Measurements from ENCODE around the gene ALDH16A1.

- TF ChIP-seq MXI1 (IDR thresholded peaks at IDR 0.05; ENCODE audit: borderline replicate concordance, low read depth, low read length): no peak
- TF ChIP-seq, protein P1, sequence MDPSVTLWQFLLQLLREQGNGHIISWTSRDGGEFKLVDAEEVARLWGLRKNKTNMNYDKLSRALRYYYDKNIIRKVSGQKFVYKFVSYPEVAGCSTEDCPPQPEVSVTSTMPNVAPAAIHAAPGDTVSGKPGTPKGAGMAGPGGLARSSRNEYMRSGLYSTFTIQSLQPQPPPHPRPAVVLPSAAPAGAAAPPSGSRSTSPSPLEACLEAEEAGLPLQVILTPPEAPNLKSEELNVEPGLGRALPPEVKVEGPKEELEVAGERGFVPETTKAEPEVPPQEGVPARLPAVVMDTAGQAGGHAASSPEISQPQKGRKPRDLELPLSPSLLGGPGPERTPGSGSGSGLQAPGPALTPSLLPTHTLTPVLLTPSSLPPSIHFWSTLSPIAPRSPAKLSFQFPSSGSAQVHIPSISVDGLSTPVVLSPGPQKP (IDR thresholded peaks at IDR 0.05; ENCODE audit: borderline replicate concordance, low read depth, low read length): no peak
- no peak for TF ChIP-seq CTCF (conservative IDR thresholded peaks at IDR 0.05; ENCODE audit: low read depth, low read length)
- TF ChIP-seq POLR2A (IDR thresholded peaks at IDR 0.05; ENCODE audit: low read depth, low read length): no peak
- no peak for TF ChIP-seq FOS (IDR thresholded peaks at IDR 0.05; ENCODE audit: low read depth, low read length)
- TF ChIP-seq NFE2L2 (IDR thresholded peaks at IDR 0.05; ENCODE audit: low read depth, low read length): no peak
- TF ChIP-seq RAD21 (IDR thresholded peaks at IDR 0.05; ENCODE audit: low read length): no peak
- no peak for TF ChIP-seq BHLHE40 (IDR thresholded peaks at IDR 0.05; ENCODE audit: low read depth, low read length)
- no peak for TF ChIP-seq RCOR1 (IDR thresholded peaks at IDR 0.05; ENCODE audit: insufficient replicate concordance, low read length)
- TF ChIP-seq CEBPB (IDR thresholded peaks at IDR 0.05; ENCODE audit: low read depth, low read length): no peak
- no peak for TF ChIP-seq CHD1 (IDR thresholded peaks at IDR 0.05; ENCODE audit: low read depth, low read length)
- TF ChIP-seq RFX5 (IDR thresholded peaks at IDR 0.05; ENCODE audit: low read depth, low read length): no peak
- no peak for TF ChIP-seq SMC3 (IDR thresholded peaks at IDR 0.05; ENCODE audit: low read depth, low read length)
Observed at GRCh38 chr19:49461656-49462055, 8.6 kb downstream of the ALDH16A1 start.

Measured in IMR-90 (cell line).